Brain microvascular endothelial cell (primary cell): ENCODE results near the gene SEL1L3.

Experiments used
- DNase-seq: peaks from one replicate; pipeline ENCODE4 v3.0.0-alpha.2; 2020
- H3K27ac ChIP-seq: fragments of 250-450 bp; sonication (Bioruptor Pico); 2 replicates; pipeline ENCODE4 v1.5.1; 2020; ENCODE audit warnings: mild to moderate bottlenecking, moderate library complexity
- H3K27me3 ChIP-seq: fragments of 250-450 bp; sonication (Bioruptor Pico); replicated peaks from 2 replicates; pipeline ENCODE4 v1.5.1; 2020; ENCODE audit warnings: mild to moderate bottlenecking
- H3K36me3 ChIP-seq: fragments of 250-450 bp; sonication (Bioruptor Pico); replicated peaks from 2 replicates; pipeline ENCODE4 v1.5.1; 2020; ENCODE audit warnings: mild to moderate bottlenecking
- H3K4me3 ChIP-seq: 2 replicates; pipeline ENCODE4 v1.5.1; 2011; ENCODE audit warnings: low read depth, mild to moderate bottlenecking, control low read depth, low read length, moderate library complexity
- CTCF ChIP-seq: IDR thresholded peaks from 2 replicates; pipeline ENCODE4 v1.5.1; 2011; ENCODE audit warnings: low read depth, mild to moderate bottlenecking, moderate library complexity, low read length, control low read depth, inconsistent platforms; ENCODE audit errors: missing control alignments
- in situ Hi-C: cut with HindIII; loops from 2 replicates; pipeline ENCODE4 v1.10.0; 2017; ENCODE audit warnings: low sequenced_read_pairs, low pct_ligation_motif_present

Gene SEL1L3

GRCh38 chr4:25837107-25837506 lies 25.7 kb downstream of the SEL1L3 start:
- no peak for TF ChIP-seq CTCF
- no peaks in the 10 kb centered on the region for H3K36me3 ChIP-seq
- no peaks in the 10 kb centered on the region for H3K27me3 ChIP-seq
- DNase-seq: no peak
- H3K27ac ChIP-seq: no peak overlapping the region
- no peak overlapping the region for H3K4me3 ChIP-seq
- in situ Hi-C loops: no loop called here

GRCh38 chr4:25835384-25835783 lies 27.4 kb downstream of the SEL1L3 start:
- no peak for DNase-seq
- no peak for TF ChIP-seq CTCF
- Histone ChIP-seq H3K27me3 (no peaks in the 10 kb centered on the region), H3K4me3 (no peak overlapping the region), H3K36me3 (no peaks in the 10 kb centered on the region), H3K27ac (no peak overlapping the region)
- in situ Hi-C loops: no loop called here

- no peak for TF ChIP-seq CTCF
- in situ Hi-C loops: no loop called here
- H3K36me3 ChIP-seq: no peaks in the 10 kb centered on the region
- no peak for DNase-seq
- no peaks in the 10 kb centered on the region for H3K27me3 ChIP-seq
- H3K27ac ChIP-seq: no peak overlapping the region
- H3K4me3 ChIP-seq: no peak overlapping the region
These were observed 28.2 kb downstream of the SEL1L3 start for GRCh38 chr4:25834411-25835107.

- DNase-seq: no peak
- TF ChIP-seq CTCF: no peak
- H3K27me3 ChIP-seq: no peaks in the 10 kb centered on the region
- in situ Hi-C loops: no loop called here
- H3K27ac ChIP-seq: no peak overlapping the region
- H3K36me3 ChIP-seq: no peaks in the 10 kb centered on the region
- no peak overlapping the region for H3K4me3 ChIP-seq
These were observed 32.2 kb downstream of the SEL1L3 start for GRCh38 chr4:25830548-25830947.

- no peak for DNase-seq
- TF ChIP-seq CTCF: no peak
- no peak overlapping the region for H3K4me3 ChIP-seq
- in situ Hi-C loops: no loop called here
- no peaks in the 10 kb centered on the region for H3K36me3 ChIP-seq
- no peaks in the 10 kb centered on the region for H3K27me3 ChIP-seq
- H3K27ac ChIP-seq: no peak overlapping the region
These were observed 34.9 kb downstream of the SEL1L3 start for GRCh38 chr4:25827897-25828296.

GRCh38 chr4:25827373-25827772 lies 35.4 kb downstream of the SEL1L3 start:
- in situ Hi-C loops: no loop called here
- Histone ChIP-seq H3K4me3 (no peak overlapping the region), H3K27me3 (no peaks in the 10 kb centered on the region), H3K27ac (no peak overlapping the region), H3K36me3 (no peaks in the 10 kb centered on the region)
- no peak for TF ChIP-seq CTCF
- DNase-seq: no peak
